Activated T-cell treated with anti-CD3 and anti-CD28 coated beads, Interleukin-2, amount 50 U/mL, for 1 hour (primary cell): Measurements from ENCODE around the gene NME4.
"Not testable (repeated sequence)": the region's sequence is repeated elsewhere in the genome, so short reads cannot be mapped to it uniquely, and the experiment has no call there.

Experiments
- DNase-seq: peaks from one replicate; pipeline ENCODE4 v3.0.0-alpha.2; 2020

Gene NME4

GRCh38 chr16:400061-400591 lies 3.1 kb downstream of the NME4 start:
- no peak for DNase-seq

DNA sequence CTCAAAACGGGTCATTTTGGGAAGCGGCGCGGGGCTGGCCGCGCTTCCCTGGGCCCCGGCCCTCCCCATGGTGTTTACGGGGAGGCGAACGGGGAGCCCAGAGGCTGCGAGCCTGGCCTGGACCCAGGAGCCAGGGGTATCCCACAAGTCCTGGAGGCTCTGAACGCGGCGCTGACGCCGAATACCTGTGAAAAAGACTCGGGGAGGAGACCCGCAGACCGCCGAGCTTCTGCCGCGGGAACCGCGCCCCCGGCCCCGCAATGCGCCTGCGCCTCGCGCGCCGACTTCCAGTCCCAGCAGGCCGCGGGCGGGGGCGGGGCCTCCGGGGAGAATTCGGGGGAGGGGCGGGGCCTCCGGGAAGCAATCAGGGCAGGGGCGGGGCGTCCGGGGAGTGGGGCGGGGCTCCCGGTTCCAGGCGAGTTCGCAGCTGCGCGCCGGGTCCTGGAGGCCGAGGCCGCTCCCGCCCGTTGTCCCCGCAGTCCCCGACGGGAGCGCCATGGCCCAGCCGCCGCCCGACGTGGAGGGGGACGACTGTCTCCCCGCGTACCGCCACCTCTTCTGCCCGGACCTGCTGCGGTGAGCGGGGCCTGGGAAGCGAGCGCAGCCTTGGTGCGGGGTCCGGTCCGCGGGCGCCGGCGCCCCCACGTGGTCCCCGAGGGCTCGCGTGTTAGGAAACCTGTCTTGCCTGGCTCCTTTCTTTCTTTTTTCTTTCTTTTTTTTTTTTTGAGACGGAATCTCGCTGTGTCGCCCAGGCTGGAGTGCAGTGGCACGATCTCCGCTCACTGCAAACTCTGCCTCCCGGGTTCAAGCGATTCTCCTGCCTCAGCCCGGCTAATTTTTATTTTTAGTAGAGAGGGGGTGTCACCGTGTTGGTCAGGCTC lies 4.7 kb downstream of the NME4 start, which contains the start of gene DECR2:
DECR2 (plus strand) TSS at position 418 of the 881 bp plus-strand sequence; CDS start at position 497, 79 bp downstream.
- peak; percentile 99 for DNase-seq

DNA sequence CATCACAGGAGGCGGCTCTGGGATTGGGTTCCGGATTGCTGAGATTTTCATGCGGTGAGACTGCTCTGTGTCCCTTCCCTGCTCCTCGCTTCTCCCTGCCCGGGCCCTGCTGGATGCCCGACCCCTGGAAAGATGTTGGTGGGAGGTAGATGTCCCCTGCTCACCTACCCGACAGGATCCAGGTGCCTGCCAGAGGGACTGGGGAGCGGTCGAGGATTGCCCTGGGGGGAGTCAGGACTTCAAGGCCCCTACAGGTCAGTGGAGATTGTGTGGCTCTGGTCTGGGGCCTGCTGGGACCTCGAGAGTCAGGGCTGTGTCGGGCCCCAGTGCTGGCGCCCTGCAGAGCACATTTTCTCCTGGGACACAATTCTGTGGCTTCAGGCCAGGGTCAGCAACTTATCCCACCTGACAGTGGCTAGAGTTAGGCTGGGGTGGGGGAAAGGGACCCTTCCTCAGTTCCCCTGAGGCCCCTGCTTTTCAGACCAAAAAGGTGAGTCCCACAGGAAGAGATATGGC lies 8.0 kb downstream of the NME4 start:
- DNase-seq, result no peak

GRCh38 chr16:405548-406506 lies 8.8 kb downstream of the NME4 start:
- no peak for DNase-seq

GRCh38 chr16:407253-407652 lies 10.3 kb downstream of the NME4 start:
- DNase-seq, result no peak

- no peak for DNase-seq
These were observed 13.6 kb downstream of the NME4 start for GRCh38 chr16:410516-411178.

DNA sequence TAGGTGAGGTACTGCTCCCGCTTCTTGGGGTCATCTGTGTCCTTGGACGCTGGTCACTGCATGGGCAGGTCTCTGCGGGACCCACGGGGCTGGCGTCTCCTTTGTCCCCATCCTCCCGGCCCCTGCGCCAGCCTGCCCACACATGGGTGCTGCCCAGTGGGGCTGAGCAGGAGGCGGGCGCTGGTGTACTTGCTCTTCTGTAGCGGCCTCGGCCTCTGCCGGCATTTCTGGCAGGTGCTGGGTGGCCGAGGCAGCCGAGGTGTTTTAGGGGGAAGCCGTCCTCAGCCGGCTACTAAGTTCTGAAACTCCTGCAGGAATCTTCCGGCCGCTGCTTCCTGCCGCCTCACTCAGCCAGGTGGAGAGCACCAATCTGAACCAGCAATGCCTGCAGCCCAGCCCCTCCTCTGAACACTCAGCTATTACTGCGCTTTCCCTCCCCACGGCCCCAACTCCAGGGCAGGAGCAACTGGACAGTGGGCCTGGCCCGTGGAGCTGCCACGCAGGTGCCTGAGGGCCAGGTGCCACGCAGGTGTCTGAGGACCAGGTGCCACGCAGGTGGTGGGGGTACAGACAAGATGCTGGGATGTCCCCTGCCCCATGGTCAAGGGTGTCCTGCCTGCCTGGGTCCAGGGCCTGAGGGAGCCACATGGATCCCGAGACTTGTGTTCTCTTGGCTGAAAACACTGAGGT lies 14.7 kb downstream of the NME4 start:
- DNase-seq, result no peak

DNA sequence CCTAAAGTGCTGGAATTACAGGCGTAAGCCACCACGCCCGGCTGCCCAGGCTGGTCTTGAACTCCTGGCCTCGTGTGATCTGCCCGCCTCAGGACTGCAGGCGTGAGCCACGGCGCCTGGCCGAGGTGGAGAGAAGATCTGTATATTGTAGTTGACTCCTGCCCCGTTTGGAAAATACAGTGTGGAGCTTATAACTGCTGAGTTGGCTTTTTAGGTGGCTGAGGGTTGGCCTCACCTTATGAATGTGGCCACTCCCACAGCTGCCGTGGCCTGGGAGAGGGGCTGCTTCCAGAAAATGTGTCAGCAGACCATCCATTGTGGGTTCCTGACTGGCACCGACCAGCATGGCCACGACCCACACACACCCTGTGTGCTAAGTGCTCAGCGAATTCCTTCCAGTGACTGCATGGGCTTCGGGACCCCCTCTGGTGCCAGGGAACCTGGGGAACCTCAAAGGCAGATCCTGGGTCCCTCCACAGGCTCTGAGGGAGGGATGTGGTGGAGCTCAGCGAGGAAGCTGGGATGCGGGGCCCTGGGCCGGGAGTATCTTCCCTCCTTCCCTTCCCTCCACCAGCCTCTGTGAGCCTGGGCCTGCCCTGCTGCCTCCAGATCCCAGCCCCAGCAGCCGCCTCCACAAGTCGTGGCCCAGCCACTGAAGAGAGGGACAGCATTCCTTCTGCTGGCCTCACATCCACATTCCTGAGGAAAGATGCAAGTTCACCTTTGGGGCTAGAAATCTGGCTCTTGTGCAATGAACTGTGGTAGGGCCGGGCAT lies 17.6 kb downstream of the NME4 start:
- DNase-seq, result no peak

- DNase-seq, result not testable (repeated sequence)
These were observed 18.1 kb downstream of the NME4 start for GRCh38 chr16:415170-415498.

- not testable (repeated sequence) for DNase-seq
These were observed 25.2 kb downstream of the NME4 start for GRCh38 chr16:422179-422578.

- no peak for DNase-seq
These were observed 27.1 kb downstream of the NME4 start for GRCh38 chr16:424033-424622.

DNA sequence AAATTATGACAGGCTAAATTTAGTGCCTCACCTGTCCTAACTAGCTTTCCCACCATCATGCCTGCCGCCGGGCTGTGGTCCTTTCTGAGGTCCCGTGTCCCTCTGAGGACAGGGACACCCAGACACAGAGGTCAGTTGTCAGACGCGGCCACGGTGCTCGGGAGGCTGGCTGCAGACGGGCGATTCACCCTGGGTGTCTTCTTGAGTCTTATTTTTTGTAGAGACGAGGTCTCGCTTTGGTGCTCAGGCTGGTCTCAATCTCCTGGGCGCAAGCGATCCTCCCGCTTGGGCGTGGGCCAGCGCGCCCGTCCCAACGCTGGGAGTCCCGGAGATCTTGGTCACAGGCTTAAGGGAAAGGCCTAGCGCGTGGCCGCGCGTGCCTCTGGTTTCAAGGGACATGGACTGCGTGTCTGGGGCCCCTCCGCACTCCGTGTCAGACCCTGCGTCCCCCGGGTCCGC lies 27.7 kb downstream of the NME4 start:
- DNase-seq, result no peak

- DNase-seq, result peak; percentile 91
These were observed 28.2 kb downstream of the NME4 start, which contains the start of gene RAB11FIP3 for GRCh38 chr16:425082-425718. Gene RAB11FIP3 (plus strand): TSS chr16:425649. CDS start chr16:426007, 358 bp downstream.

DNA sequence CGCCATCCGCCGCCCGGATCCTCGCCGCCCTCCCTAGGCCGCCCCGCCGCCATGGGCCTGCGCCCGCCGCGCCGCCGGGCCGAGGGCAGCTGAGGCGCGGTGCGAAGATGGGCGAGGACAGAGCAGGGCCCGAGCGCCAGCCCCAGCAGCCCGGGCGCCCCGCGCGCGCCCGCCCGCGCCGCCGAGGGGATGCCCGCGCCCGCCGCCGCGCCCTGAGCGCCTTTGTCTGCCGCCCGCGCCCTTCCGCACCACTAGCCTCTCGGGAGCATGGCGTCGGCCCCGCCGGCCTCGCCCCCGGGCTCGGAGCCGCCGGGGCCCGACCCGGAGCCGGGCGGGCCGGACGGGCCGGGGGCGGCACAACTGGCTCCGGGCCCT lies 28.7 kb downstream of the NME4 start:
- DNase-seq, result no peak

DNA sequence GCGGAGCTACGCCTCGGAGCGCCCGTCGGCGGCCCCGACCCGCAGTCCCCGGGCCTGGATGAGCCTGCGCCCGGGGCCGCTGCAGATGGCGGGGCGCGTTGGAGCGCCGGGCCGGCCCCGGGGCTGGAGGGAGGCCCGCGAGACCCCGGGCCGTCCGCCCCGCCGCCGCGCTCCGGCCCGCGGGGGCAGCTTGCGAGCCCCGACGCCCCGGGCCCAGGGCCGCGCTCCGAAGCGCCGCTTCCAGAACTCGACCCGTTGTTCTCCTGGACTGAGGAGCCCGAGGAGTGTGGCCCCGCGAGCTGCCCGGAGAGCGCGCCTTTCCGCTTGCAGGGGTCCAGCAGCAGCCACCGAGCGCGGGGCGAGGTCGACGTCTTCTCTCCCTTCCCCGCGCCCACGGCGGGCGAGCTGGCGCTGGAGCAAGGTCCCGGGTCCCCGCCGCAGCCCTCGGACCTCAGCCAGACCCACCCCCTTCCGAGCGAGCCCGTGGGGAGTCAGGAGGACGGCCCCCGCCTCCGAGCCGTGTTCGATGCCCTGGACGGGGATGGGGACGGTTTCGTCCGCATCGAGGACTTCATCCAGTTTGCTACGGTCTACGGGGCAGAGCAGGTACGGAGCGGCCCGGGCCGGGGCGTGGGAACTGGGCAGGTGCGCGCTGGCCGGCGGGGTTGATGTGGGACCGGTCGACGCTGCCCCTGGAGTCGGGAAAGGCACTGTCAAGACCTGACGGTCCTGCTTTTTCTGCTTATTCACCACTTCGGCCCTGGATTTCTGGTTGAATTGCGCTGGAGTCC lies 29.3 kb downstream of the NME4 start:
- DNase-seq, result peak; percentile 33

DNA sequence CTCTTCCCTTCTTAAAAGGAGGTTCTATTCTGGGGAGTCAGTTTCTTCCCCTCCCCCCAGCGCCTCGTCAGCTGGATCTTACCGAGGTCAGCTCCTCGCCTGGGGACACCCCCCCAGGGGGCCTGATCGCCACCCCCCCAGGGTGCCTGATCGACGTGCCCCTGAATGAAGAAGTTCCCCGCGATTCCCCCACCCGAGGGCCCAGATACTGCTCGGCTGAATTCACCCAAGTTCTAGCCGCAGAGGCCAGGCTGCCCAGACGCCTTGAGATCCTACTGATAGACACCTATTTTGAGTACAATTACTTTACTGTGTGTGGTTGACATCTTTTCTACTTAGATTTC lies 29.9 kb downstream of the NME4 start:
- DNase-seq, result peak; percentile 23

DNA sequence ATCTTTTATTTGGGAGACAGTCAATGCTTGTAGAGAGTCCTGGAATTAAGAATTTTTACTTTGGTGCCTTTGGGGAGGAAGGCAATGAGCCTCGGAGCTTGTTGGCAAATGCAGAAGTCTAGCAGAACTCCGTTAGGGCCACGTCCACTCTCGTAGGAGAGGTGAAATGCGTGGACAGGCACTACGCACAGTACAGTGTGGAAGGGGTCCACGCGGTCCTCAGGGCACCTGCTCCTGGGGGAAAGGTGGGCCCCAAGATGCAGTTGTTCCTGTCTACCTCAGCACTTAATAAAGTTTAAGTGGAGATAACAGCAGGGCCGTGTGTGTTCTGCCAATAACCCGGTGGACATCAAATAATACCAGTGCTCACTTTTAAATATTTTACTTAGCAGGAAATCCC lies 30.3 kb downstream of the NME4 start:
- DNase-seq, result no peak

DNA sequence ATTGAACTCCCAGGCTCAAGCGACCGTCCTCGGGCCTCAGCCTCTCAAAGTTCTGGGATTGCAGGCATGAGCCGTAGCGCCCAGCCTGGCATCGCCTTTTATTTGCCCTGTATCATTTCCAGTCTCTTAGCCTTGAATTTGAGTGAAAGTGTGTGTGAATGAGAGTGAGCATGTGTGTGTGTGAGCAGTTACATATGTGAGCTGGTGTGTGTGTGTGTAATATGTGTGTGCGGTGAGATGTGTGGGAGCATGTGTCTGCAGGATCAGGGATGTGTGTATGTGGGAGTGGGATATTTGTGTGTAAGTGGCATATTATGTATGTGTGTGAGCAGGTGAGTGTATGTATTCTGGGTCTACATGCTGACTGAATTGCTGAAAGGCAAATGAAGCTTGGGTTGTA lies 33.9 kb downstream of the NME4 start:
- DNase-seq, result no peak

- no peak for DNase-seq
These were observed 43.6 kb downstream of the NME4 start for GRCh38 chr16:440627-441026.
